Measurements from ENCODE around the gene LRP11. TPM values are rescaled to one million over a fixed set of nuclear protein-coding genes. Genes with fewer than 3 reads are reported as not detected.
"Not testable (repeated sequence)": the region's sequence is repeated elsewhere in the genome, so short reads cannot be mapped to it uniquely, and the experiment has no call there.

LRP11 gene
- total RNA-seq, 1 donor from 2014 or later, result 26.0 TPM

DNA sequence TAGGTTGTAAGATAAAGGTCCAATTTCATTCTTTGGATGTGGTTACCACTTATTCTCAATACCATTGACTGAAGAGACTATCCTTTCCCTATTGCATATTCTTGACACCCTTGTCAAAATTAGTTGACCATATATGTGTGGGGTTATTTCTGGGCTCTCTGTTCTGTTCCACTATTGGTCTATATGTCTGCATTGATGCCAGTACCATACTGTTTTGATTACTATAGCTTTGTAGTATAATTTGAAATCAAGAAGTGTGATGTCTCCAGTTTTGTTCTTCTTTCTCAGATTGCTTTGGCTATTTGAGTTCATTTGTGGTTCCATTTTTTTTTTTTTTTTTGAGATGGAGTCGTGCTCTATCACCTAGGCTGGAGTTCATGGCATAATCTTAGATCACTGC is 8.1 kb upstream of the LRP11 start:
- no peak for DNase-seq (ENCODE audit: extremely low read depth, low read depth, low spot score)

DNA sequence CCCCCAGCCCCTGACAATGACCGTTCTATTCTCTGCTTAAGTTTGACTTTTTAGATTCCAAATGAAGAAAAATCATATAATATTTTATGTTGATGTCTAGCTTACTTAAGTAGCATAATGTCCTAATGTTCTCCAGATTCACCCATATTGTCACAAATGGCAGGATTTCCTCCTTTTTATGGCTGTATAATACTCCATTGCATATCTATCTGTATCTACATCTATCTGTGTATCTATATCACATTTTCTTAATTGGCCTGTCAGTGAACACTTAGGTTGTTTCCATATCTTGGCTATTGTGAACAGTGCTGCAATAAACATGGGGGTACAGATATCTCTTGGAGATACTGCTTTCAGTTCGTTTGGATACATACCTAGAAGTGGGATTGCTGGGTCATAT is 7.0 kb upstream of the LRP11 start:
- no peak for DNase-seq (ENCODE audit: extremely low read depth, low read depth, low spot score)

DNA sequence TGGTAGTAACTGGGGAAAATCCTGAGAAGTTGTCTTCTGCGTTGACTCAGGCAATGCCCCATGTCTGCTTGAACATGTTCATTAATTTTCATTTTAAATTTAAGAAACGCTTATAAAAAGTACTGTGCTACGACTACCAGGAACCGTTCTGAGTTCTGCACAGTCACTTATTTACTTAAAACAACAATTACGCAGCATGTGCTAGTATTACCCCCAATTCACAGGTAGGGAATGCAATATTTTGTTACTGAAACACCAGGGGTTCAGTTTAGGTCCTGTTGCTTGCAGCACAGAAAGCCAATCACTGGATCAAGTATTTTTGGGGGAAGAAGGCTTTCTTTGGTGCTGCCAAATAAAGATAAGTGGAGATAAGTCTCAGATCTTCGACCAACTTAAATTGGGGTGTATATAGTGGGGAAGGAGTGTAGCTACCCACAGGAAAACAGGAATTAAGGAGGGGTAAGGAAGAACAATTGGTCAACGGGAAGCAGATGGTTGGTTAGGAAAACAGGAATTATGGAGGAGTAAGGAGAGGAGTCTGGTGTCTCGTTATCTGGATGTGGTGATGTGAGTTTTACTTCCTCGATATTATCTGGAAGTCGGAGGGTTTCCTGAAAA is 5.2 kb upstream of the LRP11 start:
- no peak for DNase-seq (ENCODE audit: extremely low read depth, low read depth, low spot score)

DNA sequence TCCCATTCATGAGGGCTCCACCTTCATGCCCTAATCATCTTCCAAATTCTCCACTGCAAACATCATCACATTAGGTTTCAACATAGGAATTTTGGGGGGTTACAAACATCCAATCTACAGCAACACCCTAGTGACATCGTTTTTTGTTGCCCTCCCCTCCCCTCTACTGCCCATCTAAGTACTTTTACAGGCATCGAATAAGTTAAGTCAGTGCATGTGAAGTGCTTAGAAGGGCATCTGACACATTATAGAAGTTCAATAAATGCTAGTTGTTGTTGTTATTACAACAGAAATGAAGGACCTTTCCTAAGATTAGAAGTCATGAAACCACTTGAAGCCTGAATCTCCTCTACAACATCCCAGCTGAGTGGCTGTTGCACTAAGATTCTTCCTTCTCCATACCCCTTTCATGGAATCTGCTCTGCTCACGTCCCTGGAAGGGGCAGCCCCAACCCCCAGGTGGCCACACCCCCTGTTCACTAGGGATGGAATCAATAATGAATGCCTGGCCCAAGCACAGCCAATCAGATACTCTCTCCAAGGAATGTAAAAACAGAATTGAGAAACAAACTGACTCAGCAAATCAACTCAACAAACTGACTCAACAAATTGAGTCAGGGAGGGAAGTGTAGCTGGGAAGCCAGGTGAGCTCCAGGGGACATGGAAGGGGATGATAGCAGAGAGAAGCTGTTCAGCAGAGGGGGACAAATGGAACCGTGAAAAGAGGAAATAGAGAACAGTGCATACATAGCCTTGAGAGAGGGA is 3.9 kb upstream of the LRP11 start:
- DNase-seq (ENCODE audit: extremely low read depth, low read depth, low spot score), result no peak

DNA sequence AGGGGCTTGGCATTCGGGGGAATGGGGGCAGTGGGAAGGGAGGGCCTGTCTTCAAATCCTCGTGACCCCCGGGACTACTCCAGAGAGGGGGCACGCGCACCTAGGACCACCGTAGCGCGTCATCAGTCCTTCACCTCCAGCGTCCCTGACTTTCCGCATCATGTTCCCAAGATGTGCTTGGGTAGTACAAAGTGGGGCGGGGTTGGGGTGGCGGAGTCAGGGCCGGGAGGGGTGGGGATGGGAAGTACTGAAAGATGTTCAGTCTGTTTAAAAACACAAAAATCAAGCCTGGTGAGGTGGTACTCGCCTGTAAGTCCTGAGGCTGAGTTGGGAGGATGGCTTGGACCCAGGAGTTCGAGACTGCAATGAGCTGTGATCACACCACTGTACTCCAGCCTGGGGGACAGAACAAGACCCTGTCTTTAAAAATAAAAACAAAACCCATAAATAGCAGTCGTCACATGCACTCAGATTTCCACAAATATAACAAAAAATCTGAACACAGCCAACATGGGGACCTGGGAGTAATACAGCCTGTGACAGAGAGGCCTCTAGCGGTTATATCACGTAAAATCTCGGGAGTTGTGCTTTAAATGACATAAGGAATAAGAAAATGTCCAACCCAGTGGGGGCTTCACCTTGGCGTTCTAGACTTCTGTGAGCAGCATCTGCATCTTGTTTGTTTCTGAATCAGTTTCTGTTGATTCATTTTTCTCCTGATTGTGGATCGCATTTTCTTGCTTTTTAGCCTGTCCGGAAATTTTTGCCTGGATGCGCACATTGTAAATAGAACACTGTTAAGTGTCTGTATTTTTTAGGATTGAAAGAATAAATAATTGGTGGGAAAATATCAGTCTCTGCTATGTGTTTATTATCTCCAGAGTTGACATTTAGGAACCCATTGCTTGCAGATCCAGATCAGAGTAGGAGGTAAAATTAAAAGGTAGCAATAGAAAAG is 698 bp upstream of the LRP11 start:
- no peak for DNase-seq (ENCODE audit: extremely low read depth, low read depth, low spot score)

DNA sequence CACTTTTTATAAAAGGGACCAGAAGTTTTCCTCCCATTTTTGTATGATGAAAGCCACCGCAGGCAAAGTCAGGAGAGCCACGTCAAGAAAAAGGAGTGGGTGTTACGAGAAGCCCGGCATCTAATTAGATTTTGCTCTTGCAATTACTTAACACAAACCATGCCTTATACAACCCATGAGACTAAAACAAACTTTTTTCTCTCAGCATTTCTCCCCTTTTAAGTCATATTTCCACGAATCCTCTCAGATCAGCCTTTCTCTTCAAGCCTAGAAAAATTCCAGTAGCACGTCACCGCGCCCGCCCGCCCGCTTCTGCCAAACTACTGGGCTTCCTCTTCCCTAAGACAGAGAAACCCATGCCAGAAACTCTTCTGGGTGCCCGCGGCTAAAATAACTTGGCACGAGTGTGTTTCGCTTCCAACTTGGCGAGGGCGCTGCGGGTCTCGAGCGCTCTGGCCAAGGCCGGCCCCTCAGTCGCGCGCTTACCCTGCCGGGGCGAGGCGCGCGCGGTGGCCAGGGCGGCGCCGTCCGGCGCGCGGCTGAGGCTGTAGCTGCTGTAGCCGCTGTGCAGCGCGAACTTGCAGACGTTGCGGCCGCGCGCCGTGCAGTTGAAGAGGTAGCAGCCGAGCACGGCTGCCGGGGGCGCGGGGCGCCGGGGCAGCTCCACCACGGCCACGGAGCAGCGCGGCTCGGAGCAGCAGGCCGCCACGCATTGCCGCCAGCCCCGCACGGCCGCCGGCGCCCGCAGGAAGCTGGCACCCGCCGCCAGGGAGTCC is 1.0 kb downstream of the LRP11 start:
- DNase-seq (ENCODE audit: extremely low read depth, low read depth, low spot score), result no peak

DNA sequence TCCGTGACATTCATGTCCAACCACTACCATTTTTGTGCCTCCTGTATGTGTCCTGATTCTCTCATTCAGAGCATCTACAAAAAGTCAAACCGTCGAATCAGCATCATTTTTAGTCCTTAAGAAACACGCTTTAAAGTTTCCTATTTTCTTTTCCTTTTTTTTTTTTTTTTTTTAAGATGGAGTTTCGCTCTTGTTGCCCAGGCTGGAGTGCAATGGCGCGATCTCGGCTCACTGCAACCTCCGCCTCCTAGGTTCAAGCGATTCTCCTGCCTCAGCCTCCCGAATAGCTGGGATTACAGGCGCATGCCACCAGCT is 1.8 kb downstream of the LRP11 start:
- DNase-seq (ENCODE audit: extremely low read depth, low read depth, low spot score), result not testable (repeated sequence)

DNA sequence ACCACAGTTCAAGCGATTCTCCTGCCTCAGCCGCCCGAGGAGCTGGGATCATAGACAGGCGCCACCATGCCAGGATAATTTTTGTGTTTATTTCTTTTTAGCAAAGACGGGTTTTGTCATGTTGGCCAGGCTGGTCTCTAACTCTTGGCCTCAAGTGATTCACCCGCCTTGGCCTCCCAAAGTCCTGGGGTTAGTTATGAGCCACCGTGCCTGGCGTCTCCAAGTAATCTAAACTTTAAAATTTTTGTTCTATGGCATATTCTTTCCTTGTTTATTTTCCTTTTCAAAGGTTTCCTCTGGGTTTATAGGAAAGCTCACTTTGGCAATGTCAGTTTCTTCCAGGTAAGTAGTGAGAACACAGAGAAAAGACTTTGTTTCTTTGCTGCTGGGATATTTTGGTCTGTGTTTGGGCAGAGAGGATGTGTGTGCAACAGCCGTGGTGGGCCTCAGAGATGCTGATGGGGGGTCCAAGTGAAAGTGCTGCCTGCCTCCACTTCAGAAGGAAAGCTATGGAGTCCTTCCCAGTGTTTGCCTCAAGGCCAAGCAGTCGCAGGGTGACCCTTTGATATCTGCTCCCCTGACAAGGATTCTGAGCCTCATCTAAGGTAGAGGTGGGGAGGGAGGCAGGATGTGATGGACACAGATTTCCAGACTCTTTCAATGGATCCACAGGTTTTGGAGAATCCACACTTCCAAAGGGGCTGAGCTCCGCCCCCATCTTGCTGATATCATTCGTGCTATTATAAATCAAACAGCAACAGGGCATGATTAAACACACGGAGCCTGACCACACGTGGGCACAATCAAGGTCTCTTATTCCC is 2.3 kb downstream of the LRP11 start:
- no peak for DNase-seq (ENCODE audit: extremely low read depth, low read depth, low spot score)

DNA sequence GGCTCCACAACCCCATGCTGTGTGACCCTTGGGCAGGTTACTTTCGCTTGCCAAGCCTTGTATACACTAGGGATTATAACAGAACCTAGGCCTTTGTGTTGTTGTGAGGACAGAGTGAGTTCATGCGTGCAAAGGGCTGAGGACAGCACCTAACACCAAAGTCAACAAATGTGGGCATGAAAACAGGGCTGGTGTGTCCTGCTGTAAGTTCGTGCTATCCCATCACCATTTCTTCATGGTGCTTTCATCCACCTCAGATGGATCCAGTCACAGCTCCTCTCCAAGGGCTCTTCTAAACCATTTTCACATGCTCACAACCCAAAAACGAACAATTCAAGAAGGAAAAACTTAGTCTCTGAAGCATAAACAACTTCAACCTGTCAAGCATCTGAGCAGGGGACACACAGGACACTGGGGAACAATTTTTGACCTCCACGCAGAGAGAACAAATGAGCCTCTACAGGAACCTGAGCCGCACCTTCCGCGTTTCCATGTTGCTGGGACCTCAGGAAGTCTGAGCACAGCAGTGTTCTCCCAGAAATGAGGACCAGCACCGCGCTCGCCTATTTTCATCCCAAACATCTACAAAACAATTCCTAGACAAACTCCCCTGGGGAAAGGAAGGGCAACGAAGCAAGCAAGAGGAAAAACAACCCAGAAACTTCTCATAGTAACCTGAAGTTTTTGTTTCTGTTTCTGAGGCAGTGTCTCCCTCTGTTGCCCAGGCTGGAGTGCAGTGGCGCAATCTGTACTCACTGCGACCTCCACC is 3.1 kb downstream of the LRP11 start:
- no peak for DNase-seq (ENCODE audit: extremely low read depth, low read depth, low spot score)

DNA sequence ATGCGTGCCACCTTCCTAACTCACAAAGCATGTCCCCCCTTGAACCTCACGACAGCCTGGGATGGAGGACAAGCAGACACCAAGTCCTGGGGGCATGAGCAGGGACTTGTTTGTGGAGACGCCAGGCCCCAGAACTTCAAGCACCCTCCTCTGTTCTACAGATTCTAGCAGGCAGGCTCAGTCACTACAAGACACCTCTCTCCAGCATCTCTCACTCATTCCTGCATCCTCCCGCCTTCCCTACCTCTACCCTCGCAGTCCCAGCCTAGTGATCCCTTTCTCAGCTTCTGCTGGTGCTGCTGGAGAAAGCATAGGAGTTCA is 3.7 kb downstream of the LRP11 start:
- DNase-seq (ENCODE audit: extremely low read depth, low read depth, low spot score), result no peak

DNA sequence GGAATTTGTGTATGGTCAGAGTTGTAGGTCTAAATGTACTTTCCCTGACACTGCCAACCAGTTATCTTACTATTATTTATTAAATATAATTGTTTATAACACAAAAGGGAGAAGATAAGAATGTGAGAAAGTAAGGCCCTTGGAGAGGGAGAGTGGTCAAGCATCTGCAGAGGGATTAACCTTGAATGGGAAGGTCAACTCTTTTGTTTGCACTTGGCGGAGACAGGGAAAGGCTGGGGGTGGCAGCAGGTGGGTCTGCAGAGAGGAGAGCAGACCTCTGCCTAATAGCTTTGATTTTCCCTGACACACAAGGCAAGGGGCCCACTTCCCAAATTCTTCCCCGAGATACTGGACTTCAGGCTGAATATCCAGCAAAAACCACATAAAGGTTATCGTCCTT is 4.2 kb downstream of the LRP11 start:
- no peak for DNase-seq (ENCODE audit: extremely low read depth, low read depth, low spot score)

DNA sequence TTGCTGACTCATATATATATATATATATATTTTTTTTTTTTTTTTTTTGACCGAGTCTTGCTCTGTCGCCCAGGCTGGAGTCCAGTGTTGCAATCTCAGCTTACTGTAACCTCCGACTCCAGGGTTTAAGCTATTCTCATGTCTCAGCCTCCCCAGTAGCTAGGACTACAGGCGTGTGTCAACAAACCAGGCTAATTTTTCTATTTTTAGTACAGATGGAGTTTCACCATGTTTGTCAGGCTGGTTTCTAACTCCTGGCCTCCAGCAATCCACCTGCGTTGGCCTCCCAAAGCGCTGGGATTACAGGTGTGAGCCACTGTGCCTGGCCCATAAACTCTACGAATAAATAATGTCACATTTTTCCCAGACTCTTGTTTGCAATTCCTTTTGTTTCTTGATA is 4.8 kb downstream of the LRP11 start:
- no peak for DNase-seq (ENCODE audit: extremely low read depth, low read depth, low spot score)

DNA sequence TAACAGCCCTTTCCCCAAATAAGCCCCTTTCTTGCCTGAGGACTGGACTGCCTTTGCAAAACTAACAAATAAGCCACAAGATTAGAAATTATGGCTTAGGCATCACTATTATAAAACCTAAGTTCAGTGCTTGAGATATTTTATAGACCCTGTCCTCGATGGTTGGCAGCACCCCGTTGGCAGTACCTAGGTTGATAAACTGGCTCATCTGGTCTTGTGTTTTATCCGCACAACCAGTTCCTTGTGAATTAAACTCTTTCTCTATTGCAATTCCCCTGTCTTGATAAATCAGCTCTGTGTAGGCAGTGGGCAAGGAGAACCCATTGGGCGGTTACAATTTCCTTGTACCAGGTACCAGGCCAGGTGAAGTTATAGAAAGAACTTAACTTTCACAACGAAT is 6.6 kb downstream of the LRP11 start:
- no peak for DNase-seq (ENCODE audit: extremely low read depth, low read depth, low spot score)

DNA sequence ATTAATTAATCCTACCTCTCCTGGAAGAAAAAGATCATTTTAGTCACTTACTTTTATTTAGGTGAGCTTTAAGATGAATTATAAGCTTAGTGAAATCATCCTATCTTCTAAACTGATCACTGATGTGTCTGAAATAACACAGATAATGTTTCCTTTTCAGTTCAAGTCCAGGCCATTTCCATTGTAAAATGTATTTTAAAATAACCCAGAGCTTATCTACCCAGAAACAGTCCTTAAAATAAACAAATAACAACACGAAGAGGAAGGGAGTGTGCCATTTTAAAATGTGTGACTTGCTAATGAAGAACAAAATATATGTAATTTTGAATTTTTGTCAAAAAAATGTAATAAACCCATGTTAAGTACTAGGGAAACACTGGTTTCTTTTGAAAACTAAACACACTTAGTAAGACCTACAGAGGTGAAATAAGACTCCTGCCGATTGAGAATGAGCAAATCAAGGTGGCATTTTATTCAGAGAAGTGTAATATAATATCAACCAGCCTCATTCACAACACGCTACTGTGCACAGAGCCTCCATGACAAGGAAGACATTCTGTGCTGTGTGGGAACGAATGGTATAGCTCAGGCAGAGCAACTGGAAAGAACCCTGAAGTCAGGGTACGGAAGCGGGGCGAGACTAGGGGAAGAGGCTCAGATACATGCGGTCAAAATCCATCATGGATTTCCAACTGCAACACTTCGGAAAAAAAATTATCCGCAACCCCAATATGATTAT is 7.7 kb downstream of the LRP11 start:
- DNase-seq (ENCODE audit: extremely low read depth, low read depth, low spot score), result no peak

DNA sequence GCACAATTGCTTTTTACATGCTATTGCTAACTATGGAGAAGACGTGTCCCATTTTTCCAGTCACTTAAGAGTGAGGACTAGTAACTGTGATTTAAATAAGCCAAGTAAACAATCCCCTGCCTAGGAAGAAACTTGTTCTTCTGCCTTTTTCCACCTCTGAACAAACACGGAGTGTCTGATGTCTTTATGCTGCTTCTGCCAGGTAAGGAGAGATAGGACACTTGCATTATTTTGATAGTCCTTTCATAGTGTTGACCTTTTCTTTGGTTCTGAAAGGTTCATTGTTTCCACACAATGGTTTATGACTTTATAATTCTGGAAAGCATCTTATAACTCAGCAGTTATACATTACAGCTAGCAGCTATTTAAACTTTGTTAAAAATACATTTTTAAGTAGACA is 8.4 kb downstream of the LRP11 start:
- DNase-seq (ENCODE audit: extremely low read depth, low read depth, low spot score), result no peak

DNA sequence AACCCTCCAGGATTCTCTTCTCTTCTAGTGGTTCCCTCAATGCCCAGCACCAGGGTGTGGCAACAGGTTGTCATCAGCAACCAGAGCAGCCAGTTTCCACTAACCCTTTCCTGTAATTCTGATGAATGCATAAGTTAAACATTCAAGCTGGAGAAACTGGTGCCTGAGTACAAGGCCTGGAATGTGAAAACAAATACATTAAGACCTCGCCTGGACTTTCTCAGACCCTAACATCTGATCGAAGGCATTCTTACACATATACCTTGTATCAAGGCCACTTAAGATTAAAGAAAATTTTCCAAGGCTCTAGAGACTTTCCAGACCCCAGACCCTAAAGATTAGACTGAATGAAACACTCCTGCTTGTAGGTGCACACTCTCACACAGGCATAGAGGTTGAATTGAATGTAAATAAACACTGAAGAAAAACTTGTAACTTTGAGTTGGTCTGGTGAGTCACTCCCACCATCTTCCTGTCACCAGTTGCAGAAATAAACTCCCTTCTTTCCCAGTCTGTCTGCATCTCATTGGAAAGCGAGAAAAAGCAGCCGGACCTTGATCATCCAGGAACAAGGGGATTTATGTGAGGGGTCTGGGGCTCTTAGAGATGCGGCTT is 9.0 kb downstream of the LRP11 start:
- DNase-seq (ENCODE audit: extremely low read depth, low read depth, low spot score), result peak; percentile 78

DNA sequence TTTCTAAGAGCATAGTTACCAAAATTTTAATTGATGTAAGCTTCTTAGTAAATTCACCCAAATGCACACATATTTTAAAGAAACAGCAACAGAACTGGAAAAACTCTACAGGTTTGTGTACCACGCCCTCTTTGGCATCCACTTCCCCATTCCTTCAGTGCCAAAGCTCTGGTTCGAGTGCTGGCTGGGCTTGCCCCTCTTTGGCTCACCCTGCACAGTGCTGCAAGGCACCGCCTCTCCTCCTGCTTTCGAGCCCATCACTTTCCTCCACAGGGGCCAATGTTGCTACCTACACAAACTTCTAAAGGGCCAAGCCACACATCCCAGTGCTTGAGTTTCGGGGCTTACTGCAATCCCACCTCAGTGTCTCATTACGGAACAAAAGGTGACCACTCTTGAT is 9.6 kb downstream of the LRP11 start:
- DNase-seq (ENCODE audit: extremely low read depth, low read depth, low spot score), result no peak

DNA sequence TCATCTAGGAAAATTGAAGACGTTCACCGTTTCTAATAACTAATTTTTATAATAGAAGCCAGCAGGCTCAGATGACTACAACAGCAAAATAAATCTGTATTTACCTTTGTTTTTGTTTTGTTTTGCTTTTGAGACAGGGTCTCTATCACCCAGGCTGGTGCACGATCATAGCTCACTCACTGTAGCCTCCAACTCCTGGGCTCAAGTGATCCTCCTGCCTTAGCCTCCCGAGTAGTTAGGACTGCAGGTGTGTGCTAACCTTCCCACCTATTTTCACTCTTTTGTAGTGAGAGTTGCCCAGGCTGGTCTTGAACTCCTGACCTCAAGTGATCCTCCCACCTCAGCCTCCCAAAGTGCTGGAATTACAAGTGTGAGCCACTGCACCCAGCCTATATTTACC is 10.1 kb downstream of the LRP11 start:
- DNase-seq (ENCODE audit: extremely low read depth, low read depth, low spot score), result not testable (repeated sequence)

Data from glomerular endothelial cell (primary cell).